A673 (cell line): ENCODE results near the gene ADAMTS15. TPM values are rescaled to one million over a fixed set of nuclear protein-coding genes. Genes with fewer than 3 reads are reported as not detected.

Experiments
- BruUV-seq: library from RNA; stranded (reverse); fragments of 400-500 nt; replicated peaks from 2 replicates; lab custom pipeline; 2021; lab: Mats Ljungman, UMichigan
- CTCF ChIA-PET: fragments of 300-600 bp; sonication (Branson Sonifier 250); formaldehyde crosslinking; loops from one replicate; lab custom pipeline; 2022; ENCODE audit warnings: antibody characterized with exemption; lab: Charles Lee
- POLR2A ChIA-PET: fragments of 300-600 bp; sonication (Branson Sonifier 250); formaldehyde crosslinking; loops from one replicate; lab custom pipeline; 2022; ENCODE audit warnings: antibody characterized with exemption; ENCODE audit not compliant: low non-redundant PET; lab: Charles Lee
- DNase-seq: peaks from one replicate; pipeline ENCODE4 v3.0.0-alpha.2; 2015; ENCODE audit warnings: low spot score
- H3K27ac ChIP-seq: fragments of 200-600 bp; sonication (generic); 2 replicates; pipeline ENCODE4 v1.5.1; 2016; ENCODE audit warnings: mixed run types, low read depth, mild to moderate bottlenecking, mixed read lengths, antibody characterized with exemption, low read length; ENCODE audit not compliant: poor library complexity, severe bottlenecking
- H3K27me3 ChIP-seq: fragments of 200-600 bp; sonication (generic); replicated peaks from 2 replicates; pipeline ENCODE4 v1.6.1; 2017; ENCODE audit warnings: mixed run types, low read depth, mild to moderate bottlenecking, mixed read lengths, antibody characterized with exemption, low read length; ENCODE audit not compliant: insufficient read depth, poor library complexity
- H3K36me3 ChIP-seq: fragments of 200-600 bp; sonication (generic); 2 replicates; pipeline ENCODE4 v1.6.1; 2016; ENCODE audit warnings: mixed run types, mild to moderate bottlenecking, mixed read lengths, antibody characterized with exemption, low read length; ENCODE audit not compliant: insufficient read depth, poor library complexity, severe bottlenecking
- H3K4me1 ChIP-seq: fragments of 200-600 bp; sonication (generic); 2 replicates; pipeline ENCODE4 v1.6.1; 2017; ENCODE audit warnings: mixed run types, mild to moderate bottlenecking, mixed read lengths, antibody characterized with exemption, low read length; ENCODE audit not compliant: insufficient read depth, poor library complexity, severe bottlenecking
- H3K4me3 ChIP-seq: fragments of 200-600 bp; sonication (generic); 2 replicates; pipeline ENCODE4 v1.5.1; 2016; ENCODE audit warnings: low read depth, mixed run types, mild to moderate bottlenecking, mixed read lengths, low read length; ENCODE audit not compliant: poor library complexity, severe bottlenecking
- H3K9me3 ChIP-seq: fragments of 200-600 bp; sonication (generic); 2 replicates; pipeline ENCODE4 v1.6.1; 2016; ENCODE audit warnings: mixed run types, low read depth, mild to moderate bottlenecking, mixed read lengths, antibody characterized with exemption, low read length; ENCODE audit not compliant: poor library complexity, severe bottlenecking
- EZH2 ChIP-seq: fragments of 200-600 bp; sonication (generic); IDR thresholded peaks from 2 replicates; pipeline ENCODE4 v1.6.1; 2017; ENCODE audit warnings: borderline replicate concordance, low read depth, mild to moderate bottlenecking, mixed read lengths, antibody characterized with exemption, low read length; ENCODE audit not compliant: poor library complexity, severe bottlenecking
- intact Hi-C: fragments of 100-400 bp; cut with micrococcal nuclease; formaldehyde crosslinking; loops from one replicate; pipeline ENCODE4 v1.10.0; 2022; ENCODE audit not compliant: unreplicated experiment
- total RNA-seq: library from RNA; stranded (reverse); gene quantifications from 2 replicates; pipeline ENCODE4 v1.2.3, GENCODE V29; 2021
- TF ChIP-seq, protein P1 (sequence below): fragments of 300-800, 200-600 bp; sonication (generic); conservative IDR thresholded peaks from 2 replicates; pipeline ENCODE4 v1.5.1; 2017; ENCODE audit warnings: low read depth, mild to moderate bottlenecking, antibody characterized with exemption, low read length, moderate library complexity, mixed read lengths

The ADAMTS15 gene
- total RNA-seq, 1 experiment from 2014 or later = 0.99 TPM

DNA sequence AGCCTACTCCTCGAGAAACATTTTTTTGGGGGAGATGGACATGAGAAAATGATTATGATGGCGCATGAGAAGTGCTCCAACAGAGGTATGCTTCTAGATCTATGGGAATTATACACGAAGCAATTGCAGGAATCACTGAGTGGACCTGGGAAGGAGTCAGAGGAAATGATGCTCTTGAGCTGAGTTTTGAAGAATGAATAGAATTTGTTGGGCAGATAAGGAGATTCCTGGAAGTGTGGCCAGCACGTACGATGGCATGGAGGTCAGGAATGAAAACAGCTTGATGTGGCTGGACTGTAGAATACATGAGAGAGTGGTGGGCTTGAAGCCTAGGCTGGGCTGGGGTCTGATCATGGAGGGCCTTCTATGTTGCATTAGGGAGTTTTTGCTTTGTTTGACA lies 31.7 kb downstream of the ADAMTS15 start:
- Histone ChIP-seq H3K4me3 (no peak overlapping the region), H3K9me3 (no peaks in the 10 kb centered on the region), H3K4me1 (peaks cover 42% of the 10 kb centered on the region), H3K27ac (peak overlapping the region; percentile 79), H3K27me3 (no peaks in the 10 kb centered on the region), H3K36me3 (no peaks in the 10 kb centered on the region)
- DNase-seq = no peak
- BruUV-seq = no TSS peak
- TF ChIP-seq, protein P1, sequence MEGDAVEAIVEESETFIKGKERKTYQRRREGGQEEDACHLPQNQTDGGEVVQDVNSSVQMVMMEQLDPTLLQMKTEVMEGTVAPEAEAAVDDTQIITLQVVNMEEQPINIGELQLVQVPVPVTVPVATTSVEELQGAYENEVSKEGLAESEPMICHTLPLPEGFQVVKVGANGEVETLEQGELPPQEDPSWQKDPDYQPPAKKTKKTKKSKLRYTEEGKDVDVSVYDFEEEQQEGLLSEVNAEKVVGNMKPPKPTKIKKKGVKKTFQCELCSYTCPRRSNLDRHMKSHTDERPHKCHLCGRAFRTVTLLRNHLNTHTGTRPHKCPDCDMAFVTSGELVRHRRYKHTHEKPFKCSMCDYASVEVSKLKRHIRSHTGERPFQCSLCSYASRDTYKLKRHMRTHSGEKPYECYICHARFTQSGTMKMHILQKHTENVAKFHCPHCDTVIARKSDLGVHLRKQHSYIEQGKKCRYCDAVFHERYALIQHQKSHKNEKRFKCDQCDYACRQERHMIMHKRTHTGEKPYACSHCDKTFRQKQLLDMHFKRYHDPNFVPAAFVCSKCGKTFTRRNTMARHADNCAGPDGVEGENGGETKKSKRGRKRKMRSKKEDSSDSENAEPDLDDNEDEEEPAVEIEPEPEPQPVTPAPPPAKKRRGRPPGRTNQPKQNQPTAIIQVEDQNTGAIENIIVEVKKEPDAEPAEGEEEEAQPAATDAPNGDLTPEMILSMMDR = no peak
- no peak for TF ChIP-seq EZH2
- ChIA-PET POLR2A (interaction anchor here (0.5 to 0.6 kb wide), 3 partner anchors 115 to 378 kb away, joined by 3 to 5 read pairs (median 3); no protein-coding TSS in a partner anchor), CTCF (no interaction called here)
- intact Hi-C loops = no loop called here

DNA sequence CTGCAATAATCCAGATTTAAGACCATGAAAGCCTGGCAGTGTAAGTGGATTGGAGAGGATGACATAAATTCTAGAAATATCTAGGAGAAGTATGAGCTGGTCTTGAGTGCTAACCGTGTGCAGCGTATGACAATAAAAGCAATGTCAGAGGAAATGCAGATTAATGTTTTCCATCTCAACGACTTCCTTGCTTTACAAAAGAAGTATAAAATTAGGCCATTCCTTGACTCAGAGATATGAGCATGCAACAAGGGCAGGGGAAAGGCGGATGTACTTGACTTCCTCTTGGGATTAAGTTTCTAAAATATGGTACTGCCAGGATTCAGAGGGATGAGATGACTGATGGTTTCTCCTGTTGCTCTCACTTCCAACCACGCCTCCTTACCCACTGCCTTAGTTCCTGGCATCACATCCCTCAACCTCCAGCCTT lies 32.3 kb downstream of the ADAMTS15 start:
- ChIA-PET CTCF (no interaction called here), POLR2A (interaction anchor here (0.5 to 0.6 kb wide), 2 partner anchors 114 to 151 kb away, joined by 3 to 5 read pairs; no protein-coding TSS in a partner anchor)
- Histone ChIP-seq H3K27me3 (no peaks in the 10 kb centered on the region), H3K27ac (peak overlapping the region; percentile 79), H3K36me3 (no peaks in the 10 kb centered on the region), H3K4me1 (peaks cover 42% of the 10 kb centered on the region), H3K4me3 (no peak overlapping the region), H3K9me3 (no peaks in the 10 kb centered on the region)
- intact Hi-C loops = no loop called here
- BruUV-seq = no TSS peak
- DNase-seq = peak; percentile 97
- TF ChIP-seq, protein P1 = no peak
- TF ChIP-seq EZH2 = no peak

DNA sequence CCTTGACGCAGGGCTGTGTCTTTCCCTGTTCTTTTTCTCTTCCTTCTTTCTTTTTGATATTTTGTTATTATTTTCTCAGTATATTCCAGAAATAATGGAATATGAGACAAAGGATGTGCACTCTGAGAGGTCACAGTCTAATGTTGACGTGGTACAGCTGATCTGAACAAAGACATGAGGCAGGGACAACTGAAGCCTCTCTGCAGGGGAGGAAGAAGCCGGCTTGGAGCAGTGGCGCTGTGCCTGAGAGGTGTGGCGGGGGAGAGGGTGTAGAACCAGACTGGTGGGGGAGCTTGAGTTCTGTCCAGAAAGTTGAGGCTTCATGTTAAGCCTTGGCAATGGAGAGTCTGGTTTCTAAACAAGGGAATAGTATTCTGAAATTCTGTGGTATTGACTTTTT lies 34.7 kb downstream of the ADAMTS15 start:
- TF ChIP-seq, protein P1 = no peak
- no peak for TF ChIP-seq EZH2
- BruUV-seq = no TSS peak
- DNase-seq = no peak
- ChIA-PET POLR2A (no interaction called here), CTCF (no interaction called here)
- no peaks in the 10 kb centered on the region for H3K36me3 ChIP-seq
- no peak overlapping the region for H3K4me3 ChIP-seq
- H3K9me3 ChIP-seq = no peaks in the 10 kb centered on the region
- no peaks in the 10 kb centered on the region for H3K27me3 ChIP-seq
- no peak overlapping the region for H3K27ac ChIP-seq
- peaks cover 35% of the 10 kb centered on the region for H3K4me1 ChIP-seq
- intact Hi-C loops = no loop called here
